HepG2 (cell line): ENCODE measurements around the gene OGFOD3.

ENCODE experiments used
- CHCHD3 ChIP-seq: sonication (generic); formaldehyde crosslinking; IDR thresholded peaks from 2 replicates; pipeline ENCODE4 v1.8.0; 2022; ENCODE audit warnings: mild to moderate bottlenecking, missing genetic modification reagents, moderate library complexity
- EHMT2 ChIP-seq: fragments of 200-600 bp; sonication (generic); IDR thresholded peaks from 2 replicates; pipeline ENCODE4 v1.7.0; 2017; ENCODE audit warnings: antibody characterized with exemption, low read depth, low read length, borderline replicate concordance
- EZH2 ChIP-seq: conservative IDR thresholded peaks from 2 replicates; pipeline ENCODE4 v1.6.1; 2012; ENCODE audit warnings: mild to moderate bottlenecking, low read depth, low read length, moderate library complexity
- JUND ChIP-seq: sonication (generic); formaldehyde crosslinking; IDR thresholded peaks from 2 replicates; pipeline ENCODE4 v1.8.0; 2022; ENCODE audit warnings: mild to moderate bottlenecking, missing genetic modification reagents
- KLF16 ChIP-seq, 2 experiments: sonication (generic) in 1 of 2; formaldehyde crosslinking in 1 of 2; IDR thresholded peaks; 2 replicates each; pipeline versions ENCODE4 v1.6.1 to v1.8.0; 2016 to 2023; ENCODE audit warnings: missing genetic modification reagents in 2 of 2, missing compliant biosample characterization in 1 of 2
- MLX ChIP-seq: IDR thresholded peaks from 2 replicates; pipeline ENCODE4 v1.6.1; 2016
- MTF1 ChIP-seq: sonication (generic); formaldehyde crosslinking; IDR thresholded peaks from 2 replicates; pipeline ENCODE4 v1.5.0; 2020; ENCODE audit warnings: missing genetic modification reagents
- MXI1 ChIP-seq: IDR thresholded peaks from 3 replicates; pipeline ENCODE4 v1.6.1; 2012; ENCODE audit warnings: low read depth, low read length, inconsistent platforms, borderline replicate concordance
- POLR2AphosphoS5 ChIP-seq: IDR thresholded peaks from 2 replicates; pipeline ENCODE4 v1.6.1; 2012; ENCODE audit warnings: low read depth, low read length
- RNF219 ChIP-seq: sonication (generic); formaldehyde crosslinking; IDR thresholded peaks from 2 replicates; pipeline ENCODE4 v1.5.0; 2020; ENCODE audit warnings: mild to moderate bottlenecking, missing genetic modification reagents
- ZBTB43 ChIP-seq: sonication (generic); formaldehyde crosslinking; conservative IDR thresholded peaks from 2 replicates; pipeline ENCODE4 v1.4.0; 2020; ENCODE audit warnings: missing genetic modification reagents
- ZNF367 ChIP-seq: sonication (generic); formaldehyde crosslinking; IDR thresholded peaks from 2 replicates; pipeline ENCODE4 v1.4.0; 2020; ENCODE audit warnings: missing genetic modification reagents, borderline replicate concordance
- ZNF598 ChIP-seq: sonication (generic); formaldehyde crosslinking; IDR thresholded peaks from 2 replicates; pipeline ENCODE4 v1.5.1; 2020; ENCODE audit warnings: mild to moderate bottlenecking, missing genetic modification reagents, borderline replicate concordance
- ZNF841 ChIP-seq: sonication (generic); formaldehyde crosslinking; IDR thresholded peaks from 2 replicates; pipeline ENCODE4 v1.8.1; 2023; ENCODE audit warnings: missing genetic modification reagents, borderline replicate concordance

GRCh38 chr17:82452162-82452561, 33.8 kb upstream of the OGFOD3 start:
- TF ChIP-seq MTF1 = no peak
- no peak for TF ChIP-seq ZNF367
- TF ChIP-seq CHCHD3 (CRISPR knock-in tag) = no peak
- no peak for TF ChIP-seq JUND (CRISPR knock-in tag)
- TF ChIP-seq ZBTB43 (CRISPR knock-in tag) = no peak
- no peak for TF ChIP-seq KLF16 (CRISPR knock-in tag; IDR thresholded peaks at IDR 0.05)
- no peak for TF ChIP-seq ZNF841 (CRISPR knock-in tag)
- TF ChIP-seq EZH2 = no peak
- TF ChIP-seq RNF219 = no peak
- no peak for TF ChIP-seq POLR2AphosphoS5
- TF ChIP-seq MXI1 = no peak
- no peak for TF ChIP-seq MLX (CRISPR knock-in tag)
- TF ChIP-seq EHMT2 = no peak
- no peak for TF ChIP-seq ZNF598 (CRISPR knock-in tag)
